ENCODE results near the gene SIAE.
"Not testable (repeated sequence)": the region's sequence is repeated elsewhere in the genome, so short reads cannot be mapped to it uniquely, and the experiment has no call there.

The SIAE gene

GRCh38 chr11:124623861-124624525, 49.5 kb downstream of the SIAE start:
- DNase-seq, result no peak

DNA sequence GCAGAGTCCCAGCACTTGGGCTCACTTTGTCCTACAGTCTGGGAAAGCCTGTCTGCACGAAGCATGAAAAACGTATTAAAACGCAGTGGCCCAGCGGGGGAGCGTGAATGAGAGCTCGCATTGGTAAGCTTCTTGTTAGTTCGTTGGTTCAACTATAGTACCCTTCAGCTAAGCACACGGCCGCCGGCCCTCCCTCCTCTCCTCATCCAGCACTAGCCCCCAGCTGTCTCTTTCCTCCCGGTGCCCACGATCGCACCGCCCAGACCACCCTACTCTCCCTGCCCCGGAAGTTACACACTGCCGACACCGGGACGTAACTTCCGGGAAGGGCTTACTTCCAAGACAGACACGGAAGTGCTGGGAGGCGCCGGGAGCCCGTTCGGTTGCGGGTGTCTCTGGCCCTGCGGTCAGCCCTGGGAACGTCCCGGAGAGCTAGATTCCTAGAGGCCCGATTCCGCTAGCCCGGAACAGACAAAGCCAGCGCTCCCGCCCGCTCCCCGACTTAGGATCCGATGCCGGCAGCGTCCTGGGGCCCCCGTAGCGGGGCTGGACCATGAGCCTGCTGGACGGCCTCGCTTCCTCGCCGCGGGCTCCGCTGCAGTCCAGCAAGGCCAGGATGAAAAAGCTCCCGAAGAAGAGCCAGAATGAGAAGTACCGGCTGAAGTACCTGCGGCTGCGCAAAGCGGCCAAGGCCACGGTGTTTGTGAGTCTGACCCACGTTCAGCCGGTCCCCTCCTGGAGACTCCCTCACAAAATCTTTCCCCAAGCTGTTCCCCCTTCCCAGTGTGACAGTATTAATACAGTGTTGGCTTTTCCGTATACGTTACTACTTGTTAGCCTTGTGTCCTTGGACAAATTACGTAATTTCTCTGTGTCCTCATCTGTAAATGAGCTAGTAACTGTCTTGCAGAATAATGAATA, 50.7 kb downstream of the SIAE start, which contains the start of gene TBRG1:
Gene TBRG1 (plus strand): TSS at position 334 of the 921 bp plus-strand sequence. CDS start 220 bp downstream, at position 554.
- peak; percentile 97 for DNase-seq

- DNase-seq, result no peak
These were observed 54.7 kb downstream of the SIAE start for GRCh38 chr11:124618863-124619262.

- no peak for DNase-seq
These were observed 60.8 kb downstream of the SIAE start for GRCh38 chr11:124612567-124613246.

- DNase-seq, result no peak
These were observed 61.5 kb downstream of the SIAE start for GRCh38 chr11:124612045-124612444.

GRCh38 chr11:124611064-124611463, 62.5 kb downstream of the SIAE start, which contains the start of gene PANX3:
Gene PANX3 (plus strand): TSS chr11:124611428. CDS start chr11:124611557, 129 bp downstream.
- no peak for DNase-seq

DNA sequence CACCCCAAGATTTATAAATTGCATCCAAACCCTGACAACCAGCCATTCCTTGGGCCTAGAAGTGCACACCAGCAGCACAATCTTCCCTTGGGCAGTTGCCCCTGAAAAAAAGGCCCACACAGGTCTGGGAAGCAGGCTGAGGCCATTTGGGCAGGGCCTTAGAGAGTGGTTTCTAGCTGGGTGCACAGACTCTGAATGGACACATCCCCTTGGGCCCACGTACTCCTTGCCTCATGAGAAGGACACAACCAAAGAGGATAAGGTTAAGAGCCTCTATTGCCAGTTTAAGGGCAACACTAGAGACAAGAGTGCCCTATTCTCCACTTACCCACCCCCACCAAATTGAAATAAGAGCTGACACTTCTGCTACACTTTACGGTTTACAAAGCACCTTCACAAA, 63.2 kb downstream of the SIAE start:
- DNase-seq, result no peak

- DNase-seq, result peak; percentile 11
These were observed 65.4 kb downstream of the SIAE start for GRCh38 chr11:124608147-124608546.

DNA sequence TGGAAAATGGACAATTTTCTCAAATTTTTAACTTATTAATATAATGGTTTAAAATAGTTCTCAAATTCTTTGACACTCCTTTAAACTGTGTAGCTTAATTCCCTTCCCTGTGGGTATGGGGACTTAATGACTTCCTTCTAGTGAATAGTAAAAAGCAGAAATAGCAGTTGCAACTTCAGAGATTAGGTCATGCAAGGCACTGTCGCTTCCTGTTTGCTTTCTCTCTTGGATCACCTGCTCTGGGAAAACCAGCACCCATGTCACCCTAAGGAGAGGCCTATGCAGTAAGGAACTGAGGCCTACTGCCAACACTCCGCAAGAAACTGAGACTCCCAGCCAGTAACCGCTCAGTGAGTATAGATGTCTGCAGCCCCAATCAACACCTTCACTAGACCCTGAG, 67.8 kb downstream of the SIAE start:
- peak; percentile 50 for DNase-seq

- not testable (repeated sequence) for DNase-seq
These were observed 70.8 kb downstream of the SIAE start for GRCh38 chr11:124602723-124603122.

DNA sequence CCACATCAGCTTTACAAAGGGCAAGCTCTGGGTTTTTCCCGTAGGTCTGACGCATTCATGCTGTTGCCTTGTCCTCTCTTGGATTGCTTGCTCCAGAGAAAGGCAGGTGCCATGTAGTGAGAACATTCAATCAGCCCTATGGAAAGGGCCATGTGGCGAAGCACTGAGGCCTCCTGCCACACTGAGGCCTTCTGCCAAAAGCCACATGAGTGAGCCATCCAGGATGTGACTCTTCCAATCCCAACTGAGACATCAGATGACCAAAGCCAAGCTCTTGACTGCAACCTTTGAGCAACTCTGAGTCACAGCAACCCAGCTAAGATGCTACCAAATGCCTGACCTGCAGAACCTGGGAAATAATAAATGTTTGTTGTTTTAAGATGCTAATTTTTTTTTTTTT, 71.3 kb downstream of the SIAE start:
- no peak for DNase-seq

- DNase-seq, result no peak
These were observed 72.8 kb downstream of the SIAE start for GRCh38 chr11:124600621-124601320.

- DNase-seq, result no peak
These were observed 75.9 kb downstream of the SIAE start for GRCh38 chr11:124597626-124598025.

GRCh38 chr11:124595302-124595701, 78.2 kb downstream of the SIAE start:
- no peak for DNase-seq

DNA sequence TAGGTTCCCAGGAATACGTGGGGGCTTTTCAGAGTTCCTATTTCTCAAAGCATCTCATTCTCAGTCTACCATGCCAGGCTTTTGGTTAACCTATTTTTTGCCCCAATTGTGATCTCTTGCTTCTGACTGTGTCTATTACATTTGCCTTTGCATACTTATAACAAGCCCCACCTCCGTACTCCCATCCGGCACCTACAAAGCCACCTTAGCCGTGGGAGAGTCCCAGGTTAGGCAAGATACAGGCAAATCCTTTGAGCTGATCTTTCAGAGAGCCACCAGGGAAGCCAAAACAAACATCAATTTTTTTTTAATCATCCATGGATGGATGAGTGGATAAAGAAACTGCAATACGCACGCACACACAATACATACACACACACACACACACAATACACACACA, 80.9 kb downstream of the SIAE start:
- no peak for DNase-seq

DNA sequence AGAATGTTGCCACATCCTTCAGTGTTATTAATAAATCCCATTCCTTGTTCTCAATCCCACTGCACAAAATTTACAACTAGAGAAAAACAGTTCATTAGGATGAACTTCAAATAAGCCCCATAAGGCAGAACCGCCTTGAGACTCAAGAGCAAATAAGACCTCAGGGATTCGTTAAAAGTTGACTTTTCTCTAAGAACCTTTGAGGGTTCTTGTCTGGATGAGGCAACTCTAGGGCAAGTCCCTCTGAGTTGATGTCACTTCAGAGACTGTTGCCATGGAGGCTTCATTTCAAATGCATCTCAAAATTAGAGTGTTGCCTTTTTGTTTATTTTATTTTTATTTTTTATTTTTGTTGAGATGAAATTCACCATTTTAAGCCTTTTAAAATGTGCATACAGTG, 82.1 kb downstream of the SIAE start:
- no peak for DNase-seq

DNA sequence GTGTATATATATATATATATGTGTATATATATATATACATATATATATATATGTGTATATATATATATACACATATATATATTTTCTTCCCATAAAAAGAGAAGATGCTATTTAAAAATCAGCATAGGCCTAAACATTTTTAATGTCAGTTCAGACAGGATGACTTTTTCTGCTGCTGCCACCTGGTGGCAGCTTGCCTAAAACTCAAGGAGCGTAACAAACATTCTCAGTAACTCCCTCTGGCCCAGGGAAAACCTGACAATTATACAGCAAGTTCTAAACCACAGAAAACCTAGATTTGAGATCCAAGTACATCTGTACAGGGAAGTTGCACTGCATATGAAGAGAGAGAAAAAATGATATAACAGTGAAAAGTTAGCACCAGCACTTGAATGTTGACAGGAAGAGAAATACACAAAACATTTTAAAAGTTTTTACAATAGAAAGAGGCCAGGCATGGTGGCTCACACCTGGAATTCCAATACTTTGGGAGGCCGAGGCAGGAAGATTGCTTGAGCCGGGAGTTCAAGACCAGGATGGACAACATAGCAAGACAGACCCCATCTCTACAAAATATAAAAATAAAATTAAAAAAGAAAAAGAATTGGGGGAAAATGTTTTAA, 87.2 kb downstream of the SIAE start:
- DNase-seq, result peak; percentile 78

- no peak for DNase-seq
These were observed 88.7 kb downstream of the SIAE start for GRCh38 chr11:124584681-124585372.

GRCh38 chr11:124583781-124584180, 89.8 kb downstream of the SIAE start:
- DNase-seq, result no peak

All from hematopoietic multipotent progenitor cell treated with erythropoietin and hydrocortisone succinate and interleukin-3 and kit ligand, for 4 days (in vitro differentiated cells).